ENCODE measurements around the gene SLC35E3. TPM values are rescaled to one million over a fixed set of nuclear protein-coding genes. Genes with fewer than 3 reads are reported as not detected.

Gene SLC35E3
- total and polyA plus RNA-seq, 2 of the 13 experiments (the other 11 are each of a cell fraction or from before 2014, with no cell fraction given), result 13.0 to 22.1 TPM

- TF ChIP-seq, protein P1, sequence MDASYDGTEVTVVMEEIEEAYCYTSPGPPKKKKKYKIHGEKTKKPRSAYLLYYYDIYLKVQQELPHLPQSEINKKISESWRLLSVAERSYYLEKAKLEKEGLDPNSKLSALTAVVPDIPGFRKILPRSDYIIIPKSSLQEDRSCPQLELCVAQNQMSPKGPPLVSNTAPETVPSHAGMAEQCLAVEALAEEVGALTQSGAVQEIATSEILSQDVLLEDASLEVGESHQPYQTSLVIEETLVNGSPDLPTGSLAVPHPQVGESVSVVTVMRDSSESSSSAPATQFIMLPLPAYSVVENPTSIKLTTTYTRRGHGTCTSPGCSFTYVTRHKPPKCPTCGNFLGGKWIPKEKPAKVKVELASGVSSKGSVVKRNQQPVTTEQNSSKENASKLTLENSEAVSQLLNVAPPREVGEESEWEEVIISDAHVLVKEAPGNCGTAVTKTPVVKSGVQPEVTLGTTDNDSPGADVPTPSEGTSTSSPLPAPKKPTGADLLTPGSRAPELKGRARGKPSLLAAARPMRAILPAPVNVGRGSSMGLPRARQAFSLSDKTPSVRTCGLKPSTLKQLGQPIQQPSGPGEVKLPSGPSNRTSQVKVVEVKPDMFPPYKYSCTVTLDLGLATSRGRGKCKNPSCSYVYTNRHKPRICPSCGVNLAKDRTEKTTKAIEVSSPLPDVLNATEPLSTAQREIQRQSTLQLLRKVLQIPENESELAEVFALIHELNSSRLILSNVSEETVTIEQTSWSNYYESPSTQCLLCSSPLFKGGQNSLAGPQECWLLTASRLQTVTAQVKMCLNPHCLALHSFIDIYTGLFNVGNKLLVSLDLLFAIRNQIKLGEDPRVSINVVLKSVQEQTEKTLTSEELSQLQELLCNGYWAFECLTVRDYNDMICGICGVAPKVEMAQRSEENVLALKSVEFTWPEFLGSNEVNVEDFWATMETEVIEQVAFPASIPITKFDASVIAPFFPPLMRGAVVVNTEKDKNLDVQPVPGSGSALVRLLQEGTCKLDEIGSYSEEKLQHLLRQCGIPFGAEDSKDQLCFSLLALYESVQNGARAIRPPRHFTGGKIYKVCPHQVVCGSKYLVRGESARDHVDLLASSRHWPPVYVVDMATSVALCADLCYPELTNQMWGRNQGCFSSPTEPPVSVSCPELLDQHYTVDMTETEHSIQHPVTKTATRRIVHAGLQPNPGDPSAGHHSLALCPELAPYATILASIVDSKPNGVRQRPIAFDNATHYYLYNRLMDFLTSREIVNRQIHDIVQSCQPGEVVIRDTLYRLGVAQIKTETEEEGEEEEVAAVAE (CRISPR knock-in tag; IDR thresholded peaks at IDR 0.05; ENCODE audit: borderline replicate concordance), result no peak
- TF ChIP-seq ZBTB33 (CRISPR knock-in tag; IDR thresholded peaks at IDR 0.05) (no peak), SMARCE1 (IDR thresholded peaks at IDR 0.05; ENCODE audit: borderline replicate concordance) (no peak), TCF7 (IDR thresholded peaks at IDR 0.05; ENCODE audit: low read depth) (no peak), PITX1 (CRISPR knock-in tag; IDR thresholded peaks at IDR 0.05) (no peak), ATF1 (CRISPR knock-in tag; IDR thresholded peaks at IDR 0.05) (no peak), POGZ (CRISPR knock-in tag; IDR thresholded peaks at IDR 0.05) (no peak), NR2F1 (CRISPR knock-in tag; IDR thresholded peaks at IDR 0.05) (0 out of 4 replicates have a peak, but pooled peaks of 1 of the 2 experiments have one; percentile 12), ZNF607 (CRISPR knock-in tag; IDR thresholded peaks at IDR 0.05; ENCODE audit: borderline replicate concordance) (0 out of 2 replicates have a peak, but pooled peaks have one; percentile 75)
- TF ChIP-seq, protein P2, sequence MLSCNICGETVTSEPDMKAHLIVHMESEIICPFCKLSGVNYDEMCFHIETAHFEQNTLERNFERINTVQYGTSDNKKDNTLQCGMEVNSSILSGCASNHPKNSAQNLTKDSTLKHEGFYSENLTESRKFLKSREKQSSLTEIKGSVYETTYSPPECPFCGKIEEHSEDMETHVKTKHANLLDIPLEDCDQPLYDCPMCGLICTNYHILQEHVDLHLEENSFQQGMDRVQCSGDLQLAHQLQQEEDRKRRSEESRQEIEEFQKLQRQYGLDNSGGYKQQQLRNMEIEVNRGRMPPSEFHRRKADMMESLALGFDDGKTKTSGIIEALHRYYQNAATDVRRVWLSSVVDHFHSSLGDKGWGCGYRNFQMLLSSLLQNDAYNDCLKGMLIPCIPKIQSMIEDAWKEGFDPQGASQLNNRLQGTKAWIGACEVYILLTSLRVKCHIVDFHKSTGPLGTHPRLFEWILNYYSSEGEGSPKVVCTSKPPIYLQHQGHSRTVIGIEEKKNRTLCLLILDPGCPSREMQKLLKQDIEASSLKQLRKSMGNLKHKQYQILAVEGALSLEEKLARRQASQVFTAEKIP (CRISPR knock-in tag; IDR thresholded peaks at IDR 0.05; ENCODE audit: borderline replicate concordance), result no peak
- TF ChIP-seq, protein P3, sequence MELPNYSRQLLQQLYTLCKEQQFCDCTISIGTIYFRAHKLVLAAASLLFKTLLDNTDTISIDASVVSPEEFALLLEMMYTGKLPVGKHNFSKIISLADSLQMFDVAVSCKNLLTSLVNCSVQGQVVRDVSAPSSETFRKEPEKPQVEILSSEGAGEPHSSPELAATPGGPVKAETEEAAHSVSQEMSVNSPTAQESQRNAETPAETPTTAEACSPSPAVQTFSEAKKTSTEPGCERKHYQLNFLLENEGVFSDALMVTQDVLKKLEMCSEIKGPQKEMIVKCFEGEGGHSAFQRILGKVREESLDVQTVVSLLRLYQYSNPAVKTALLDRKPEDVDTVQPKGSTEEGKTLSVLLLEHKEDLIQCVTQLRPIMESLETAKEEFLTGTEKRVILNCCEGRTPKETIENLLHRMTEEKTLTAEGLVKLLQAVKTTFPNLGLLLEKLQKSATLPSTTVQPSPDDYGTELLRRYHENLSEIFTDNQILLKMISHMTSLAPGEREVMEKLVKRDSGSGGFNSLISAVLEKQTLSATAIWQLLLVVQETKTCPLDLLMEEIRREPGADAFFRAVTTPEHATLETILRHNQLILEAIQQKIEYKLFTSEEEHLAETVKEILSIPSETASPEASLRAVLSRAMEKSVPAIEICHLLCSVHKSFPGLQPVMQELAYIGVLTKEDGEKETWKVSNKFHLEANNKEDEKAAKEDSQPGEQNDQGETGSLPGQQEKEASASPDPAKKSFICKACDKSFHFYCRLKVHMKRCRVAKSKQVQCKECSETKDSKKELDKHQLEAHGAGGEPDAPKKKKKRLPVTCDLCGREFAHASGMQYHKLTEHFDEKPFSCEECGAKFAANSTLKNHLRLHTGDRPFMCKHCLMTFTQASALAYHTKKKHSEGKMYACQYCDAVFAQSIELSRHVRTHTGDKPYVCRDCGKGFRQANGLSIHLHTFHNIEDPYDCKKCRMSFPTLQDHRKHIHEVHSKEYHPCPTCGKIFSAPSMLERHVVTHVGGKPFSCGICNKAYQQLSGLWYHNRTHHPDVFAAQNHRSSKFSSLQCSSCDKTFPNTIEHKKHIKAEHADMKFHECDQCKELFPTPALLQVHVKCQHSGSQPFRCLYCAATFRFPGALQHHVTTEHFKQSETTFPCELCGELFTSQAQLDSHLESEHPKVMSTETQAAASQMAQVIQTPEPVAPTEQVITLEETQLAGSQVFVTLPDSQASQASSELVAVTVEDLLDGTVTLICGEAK (IDR thresholded peaks at IDR 0.05), result no peak
- TF ChIP-seq, protein P3 (CRISPR knock-in tag; IDR thresholded peaks at IDR 0.05), result 0 out of 2 replicates have a peak, but pooled peaks have one; percentile 31
Observed at GRCh38 chr12:68788554-68789143, 42.7 kb downstream of the SLC35E3 start (continued).

Measured in HepG2 (cell line).